SU-DHL-6 (cell line): ENCODE results near the gene MRPL20.

ENCODE experiments used
- H2AFZ ChIP-seq: fragments of 200-600 bp; sonication (generic); 2 replicates; pipeline ENCODE4 v1.6.1; 2014; ENCODE audit warnings: low read depth, mild to moderate bottlenecking, moderate library complexity, mixed read lengths, antibody characterized with exemption, low read length; ENCODE audit not compliant: severe bottlenecking
- H3F3A ChIP-seq: fragments of 200-600 bp; shearing (Covaris generic); 2 replicates; pipeline ENCODE4 v1.6.0; 2016; ENCODE audit warnings: antibody characterized with exemption, mild to moderate bottlenecking; ENCODE audit not compliant: insufficient read depth
- H3K27ac ChIP-seq: fragments of 200-600 bp; sonication (generic); 2 replicates; pipeline ENCODE4 v1.5.1; 2016; ENCODE audit warnings: low read depth, mild to moderate bottlenecking, low read length, moderate library complexity, mixed read lengths
- H3K27me3 ChIP-seq: fragments of 200-600 bp; sonication (generic), shearing (Covaris generic); 2 replicates; pipeline ENCODE4 v1.6.0; 2014; ENCODE audit warnings: mild to moderate bottlenecking, low read length
- H3K36me3 ChIP-seq: fragments of 200-600 bp; sonication (generic); 2 replicates; pipeline ENCODE4 v1.6.1; 2014; ENCODE audit warnings: mild to moderate bottlenecking, low read length, mixed read lengths
- H3K4me2 ChIP-seq: fragments of 300-600, 200-600 bp; shearing (Covaris generic), sonication (generic); 2 replicates; pipeline ENCODE4 v1.6.0; 2014; ENCODE audit warnings: low read length, low read depth, mild to moderate bottlenecking; ENCODE audit not compliant: poor library complexity, severe bottlenecking
- H3K4me3 ChIP-seq: fragments of 200-600 bp; sonication (generic); 2 replicates; pipeline ENCODE4 v1.5.1; 2014; ENCODE audit warnings: antibody characterized with exemption, low read length, mild to moderate bottlenecking, mixed read lengths; ENCODE audit not compliant: insufficient read depth, poor library complexity, severe bottlenecking
- H3K79me2 ChIP-seq: fragments of 200-600 bp; sonication (generic); 2 replicates; pipeline ENCODE4 v1.6.1; 2014; ENCODE audit warnings: mild to moderate bottlenecking, low read length, moderate library complexity; ENCODE audit not compliant: insufficient read depth
- H3K9ac ChIP-seq: fragments of 200-600 bp; sonication (generic); 2 replicates; pipeline ENCODE4 v1.7.0; 2014; ENCODE audit warnings: mild to moderate bottlenecking, low read length
- H3K9me2 ChIP-seq: fragments of 200-600 bp; sonication (generic); replicated peaks from 2 replicates; pipeline ENCODE4 v1.6.1; 2014; ENCODE audit warnings: low read length; ENCODE audit not compliant: insufficient read depth
- H3K9me3 ChIP-seq: fragments of 200-600 bp; sonication (generic); 2 replicates; pipeline ENCODE4 v1.6.1; 2014; ENCODE audit warnings: low read length, mixed read lengths; ENCODE audit not compliant: insufficient read depth
- H4K20me1 ChIP-seq: fragments of 200-600 bp; sonication (generic); 2 replicates; pipeline ENCODE4 v1.6.1; 2014; ENCODE audit warnings: low read depth, mild to moderate bottlenecking, antibody characterized with exemption, low read length, moderate library complexity, mixed read lengths
- EZH2phosphoT487 ChIP-seq: fragments of 200-600 bp; sonication (generic), shearing (Covaris generic); conservative IDR thresholded peaks from 2 replicates; pipeline ENCODE4 v1.6.1; 2018; ENCODE audit warnings: mild to moderate bottlenecking, antibody characterized with exemption, low read length, moderate library complexity, mixed read lengths
- TF ChIP-seq, protein P1 (sequence below): fragments of 200-600 bp; sonication (generic); IDR thresholded peaks from one replicate; pipeline ENCODE4 v1.5.1; 2017; ENCODE audit warnings: antibody characterized with exemption, mild to moderate bottlenecking, low read length, moderate library complexity; ENCODE audit not compliant: insufficient read depth, poor library complexity, severe bottlenecking

Gene MRPL20

DNA sequence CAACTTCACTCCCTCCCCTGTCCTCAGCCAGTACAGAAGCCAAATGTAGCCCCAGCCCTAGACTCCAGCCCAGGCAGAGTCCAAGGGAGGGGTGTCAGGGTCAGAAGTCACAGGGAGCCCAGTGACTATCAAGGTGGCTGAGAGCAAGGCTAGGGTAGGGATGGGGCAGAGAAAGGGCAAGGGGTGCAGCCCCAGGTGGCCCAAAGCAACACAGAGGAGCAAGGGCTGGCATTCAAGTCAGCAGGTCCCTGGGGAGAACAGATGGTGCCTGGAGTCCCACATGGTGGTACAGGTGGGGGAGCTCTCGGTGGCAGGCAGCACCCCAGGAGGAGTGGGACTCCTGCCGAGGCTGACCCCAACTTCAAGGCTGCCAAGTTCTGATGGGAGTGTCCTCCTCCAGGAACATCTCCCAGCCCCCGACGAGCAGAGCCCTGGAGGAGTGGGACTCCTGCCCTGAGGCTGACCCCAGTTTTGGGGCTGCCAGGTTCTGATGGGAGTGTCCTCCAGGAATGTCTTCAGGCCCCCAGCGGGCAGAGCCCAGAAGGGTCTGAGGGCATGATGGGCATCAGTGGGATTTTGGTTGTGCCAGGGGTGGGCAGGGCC is 54.2 kb downstream of the MRPL20 start:
- H3K9me3 ChIP-seq = no peaks in the 10 kb centered on the region
- TF ChIP-seq EZH2phosphoT487 = no peak
- TF ChIP-seq, protein P1, sequence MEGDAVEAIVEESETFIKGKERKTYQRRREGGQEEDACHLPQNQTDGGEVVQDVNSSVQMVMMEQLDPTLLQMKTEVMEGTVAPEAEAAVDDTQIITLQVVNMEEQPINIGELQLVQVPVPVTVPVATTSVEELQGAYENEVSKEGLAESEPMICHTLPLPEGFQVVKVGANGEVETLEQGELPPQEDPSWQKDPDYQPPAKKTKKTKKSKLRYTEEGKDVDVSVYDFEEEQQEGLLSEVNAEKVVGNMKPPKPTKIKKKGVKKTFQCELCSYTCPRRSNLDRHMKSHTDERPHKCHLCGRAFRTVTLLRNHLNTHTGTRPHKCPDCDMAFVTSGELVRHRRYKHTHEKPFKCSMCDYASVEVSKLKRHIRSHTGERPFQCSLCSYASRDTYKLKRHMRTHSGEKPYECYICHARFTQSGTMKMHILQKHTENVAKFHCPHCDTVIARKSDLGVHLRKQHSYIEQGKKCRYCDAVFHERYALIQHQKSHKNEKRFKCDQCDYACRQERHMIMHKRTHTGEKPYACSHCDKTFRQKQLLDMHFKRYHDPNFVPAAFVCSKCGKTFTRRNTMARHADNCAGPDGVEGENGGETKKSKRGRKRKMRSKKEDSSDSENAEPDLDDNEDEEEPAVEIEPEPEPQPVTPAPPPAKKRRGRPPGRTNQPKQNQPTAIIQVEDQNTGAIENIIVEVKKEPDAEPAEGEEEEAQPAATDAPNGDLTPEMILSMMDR = no peak
- H4K20me1 ChIP-seq = no peaks in the 10 kb centered on the region
- H3K27me3 ChIP-seq = no peaks in the 10 kb centered on the region
- no peak overlapping the region for H3K27ac ChIP-seq
- no peaks in the 10 kb centered on the region for H3K79me2 ChIP-seq
- no peaks in the 10 kb centered on the region for H3K9me2 ChIP-seq
- H3K9ac ChIP-seq = no peak overlapping the region
- no peak overlapping the region for H3K4me3 ChIP-seq
- H3F3A ChIP-seq = peaks cover 6% of the 10 kb centered on the region; the same call in 1 of the 2 replicates
- no peaks in the 10 kb centered on the region for H3K36me3 ChIP-seq
- H3K4me2 ChIP-seq = no peak overlapping the region
- H2AFZ ChIP-seq = no peak overlapping the region
